Stimulated activated CD8-positive, alpha-beta memory T cell treated with anti-CD3 and anti-CD28 coated beads, Interleukin-12 subunit alpha, Interleukin-12 subunit beta, amount 100 ng/mL, for 24 hours (primary cell): Measurements from ENCODE around the gene TMEM178A.
"Not testable (repeated sequence)": the region's sequence is repeated elsewhere in the genome, so short reads cannot be mapped to it uniquely, and the experiment has no call there.

Experiments
- DNase-seq: peaks from one replicate; pipeline ENCODE4 v3.0.0-alpha.2; 2020; ENCODE audit errors: extremely low read depth

Gene TMEM178A

DNA sequence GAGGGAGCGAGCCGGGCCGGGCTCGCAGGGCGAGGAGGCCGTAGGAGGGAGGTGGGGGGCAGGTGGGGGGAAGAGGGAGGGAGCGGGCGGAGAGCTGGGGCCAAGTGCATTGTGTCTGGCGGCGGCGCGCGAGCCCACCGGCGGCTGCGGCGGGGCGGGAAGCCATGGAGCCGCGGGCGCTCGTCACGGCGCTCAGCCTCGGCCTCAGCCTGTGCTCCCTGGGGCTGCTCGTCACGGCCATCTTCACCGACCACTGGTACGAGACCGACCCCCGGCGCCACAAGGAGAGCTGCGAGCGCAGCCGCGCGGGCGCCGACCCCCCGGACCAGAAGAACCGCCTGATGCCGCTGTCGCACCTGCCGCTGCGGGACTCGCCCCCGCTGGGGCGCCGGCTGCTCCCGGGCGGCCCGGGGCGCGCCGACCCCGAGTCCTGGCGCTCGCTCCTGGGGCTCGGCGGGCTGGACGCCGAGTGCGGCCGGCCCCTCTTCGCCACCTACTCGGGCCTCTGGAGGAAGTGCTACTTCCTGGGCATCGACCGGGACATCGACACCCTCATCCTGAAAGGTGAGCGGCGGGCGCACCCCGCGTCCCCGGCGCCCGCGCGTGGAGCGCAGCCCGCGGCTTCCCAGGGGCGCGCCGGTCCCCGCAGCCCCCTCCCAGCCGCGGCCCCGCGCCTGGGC is at the start of gene TMEM178A:
TSS of gene TMEM178A (plus strand) at position 107 of the 680 bp plus-strand sequence. CDS start at position 165, 58 bp downstream.
- no peak for DNase-seq

- no peak for DNase-seq
Measured at GRCh38 chr2:39618236-39618635, 47.5 kb upstream of the TMEM178A start.

DNA sequence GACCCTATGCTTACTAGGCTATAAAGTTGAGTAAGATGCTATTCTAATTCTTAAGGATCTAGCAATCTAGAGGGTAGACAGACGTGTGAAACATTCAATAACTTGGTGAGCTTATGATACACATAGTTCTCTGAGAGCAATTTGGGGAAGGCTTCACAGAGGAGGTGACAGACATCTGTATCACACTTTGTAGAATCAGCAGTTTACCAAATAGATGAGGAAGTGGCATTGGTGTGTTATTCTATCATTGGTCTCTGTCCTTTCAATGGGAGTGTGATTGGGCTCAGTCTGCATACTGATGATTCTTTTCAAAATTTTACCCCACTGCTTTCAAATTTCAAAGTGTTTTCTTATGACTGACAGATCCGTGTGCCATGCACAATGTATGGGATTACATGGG is 47.0 kb upstream of the TMEM178A start:
- DNase-seq: no peak

DNA sequence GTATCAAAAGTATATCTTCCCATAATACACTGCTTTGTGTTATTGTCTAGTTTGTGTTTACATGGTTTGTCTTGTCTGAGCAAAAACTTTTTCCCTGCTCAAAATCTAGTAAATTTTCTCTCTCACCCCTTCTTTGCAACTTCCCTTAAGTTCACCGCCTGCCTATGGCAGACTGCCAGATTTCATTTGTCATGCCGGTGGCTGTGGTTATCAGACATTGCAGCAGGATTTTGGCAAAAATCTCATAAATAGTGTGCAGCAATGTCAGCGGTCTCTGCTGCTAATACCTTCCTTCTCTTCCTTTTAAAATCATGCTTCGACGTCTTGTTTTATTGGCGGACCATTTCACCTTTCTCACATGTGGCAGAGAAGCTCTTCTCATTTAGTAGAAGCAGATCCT is 45.6 kb upstream of the TMEM178A start:
- no peak for DNase-seq

DNA sequence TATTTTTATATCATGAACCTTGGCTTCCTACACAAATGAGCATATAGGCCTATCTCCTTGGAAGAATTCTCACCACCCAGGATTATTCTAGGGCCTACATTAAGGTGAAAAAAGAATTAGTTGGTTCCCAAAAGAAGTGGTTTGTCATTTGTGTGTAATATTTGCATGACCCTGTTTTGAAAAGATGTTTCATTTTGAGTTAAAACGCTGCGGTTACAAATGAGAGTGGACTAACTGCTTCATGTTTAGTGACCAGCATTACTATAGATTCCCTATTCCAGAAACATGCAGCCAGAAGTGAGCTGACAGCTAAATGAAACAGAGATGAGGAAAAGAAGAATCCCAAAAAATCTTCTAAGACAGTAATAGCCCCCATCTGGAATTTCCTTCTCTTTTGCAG is 44.1 kb upstream of the TMEM178A start:
- no peak for DNase-seq

DNA sequence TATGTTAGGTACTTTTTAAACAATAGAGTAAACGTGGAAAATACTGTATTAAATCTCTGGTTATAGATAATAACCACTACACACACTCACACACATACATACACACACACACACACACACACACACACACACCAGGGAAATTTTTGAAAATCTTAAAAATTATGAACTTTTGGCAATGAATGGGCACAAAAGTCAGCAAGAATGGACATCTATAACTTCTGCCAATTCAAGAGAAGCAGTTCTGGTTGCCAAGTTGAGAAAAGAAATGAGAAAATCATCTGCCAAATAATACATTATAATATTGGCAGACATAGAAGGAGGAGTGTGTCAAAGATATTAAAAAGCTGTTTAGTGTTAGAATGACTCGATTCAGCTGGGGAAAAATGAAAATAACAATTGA is 42.9 kb upstream of the TMEM178A start:
- DNase-seq: no peak

- DNase-seq: no peak
Measured at GRCh38 chr2:39623917-39624316, 41.8 kb upstream of the TMEM178A start.

DNA sequence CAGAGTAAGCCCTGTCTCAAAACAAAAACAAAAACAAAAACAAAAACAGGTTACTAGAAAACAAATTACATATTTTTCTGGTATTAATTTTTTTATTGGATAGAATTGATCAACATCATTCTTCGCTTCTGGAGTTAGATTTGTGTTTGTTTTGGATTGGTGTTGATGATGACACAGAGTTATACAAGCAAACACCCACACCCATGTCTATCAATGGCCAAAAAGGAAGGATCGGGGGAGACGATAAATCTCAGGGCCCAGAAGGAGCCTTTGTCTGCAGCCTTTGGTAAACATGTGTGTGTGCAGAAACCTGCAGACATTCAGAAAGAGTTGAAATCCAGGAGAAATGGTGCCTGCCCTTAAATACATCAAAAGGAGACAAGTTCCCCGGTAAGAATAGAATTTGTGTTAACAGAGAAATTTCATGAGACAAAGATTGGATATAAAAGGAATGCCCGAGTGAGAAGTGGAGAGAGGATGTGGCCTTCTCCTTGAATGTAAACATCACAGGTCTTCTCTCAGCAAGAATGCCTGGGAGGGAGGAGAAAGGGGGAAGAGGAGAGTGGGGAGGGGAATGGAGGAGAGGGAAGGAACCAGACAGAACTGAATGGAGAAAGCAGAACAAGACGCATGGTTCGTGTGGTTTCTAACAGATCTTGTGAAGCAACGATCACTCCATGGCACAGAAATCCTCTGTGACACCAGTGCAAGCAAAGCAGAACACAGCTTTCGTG is 40.4 kb upstream of the TMEM178A start:
- DNase-seq: no peak

- DNase-seq: no peak
Measured at GRCh38 chr2:39625927-39626270, 39.8 kb upstream of the TMEM178A start.

DNA sequence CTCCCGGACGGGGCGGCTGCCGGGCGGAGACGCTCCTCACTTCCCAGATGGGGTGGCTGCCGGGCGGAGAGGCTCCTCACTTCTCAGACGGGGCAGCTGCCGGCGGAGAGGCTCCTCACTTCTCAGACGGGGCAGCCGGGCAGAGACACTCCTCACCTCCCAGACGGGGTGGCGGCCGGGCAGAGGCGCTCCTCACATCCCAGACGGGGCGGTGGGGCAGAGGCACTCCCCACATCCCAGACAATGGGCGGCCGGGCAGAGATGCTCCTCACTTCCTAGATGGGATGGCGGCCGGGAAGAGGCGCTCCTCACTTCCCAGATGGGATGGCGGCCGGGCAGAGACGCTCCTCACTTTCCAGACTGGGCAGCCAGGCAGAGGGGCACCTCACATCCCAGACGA is 37.4 kb upstream of the TMEM178A start:
- not testable (repeated sequence) for DNase-seq

DNA sequence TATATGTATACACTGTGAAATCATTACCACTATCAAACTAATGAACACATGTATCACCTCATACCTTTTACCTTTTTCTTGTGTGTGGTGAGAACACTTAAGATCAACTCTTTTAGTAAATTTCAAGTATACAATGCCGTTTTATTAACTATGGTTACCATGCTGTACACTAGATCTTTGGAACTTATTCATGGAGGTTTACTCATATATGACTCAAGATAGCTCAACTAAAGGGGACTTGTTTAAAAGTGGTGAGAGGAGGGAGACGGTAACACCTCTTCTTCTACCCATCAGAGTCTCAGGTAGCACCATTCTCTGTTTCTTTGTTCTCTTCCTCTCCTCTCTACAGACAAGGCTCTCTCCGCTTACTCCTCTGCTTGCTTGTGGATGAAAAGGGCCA is 36.1 kb upstream of the TMEM178A start:
- no peak for DNase-seq

DNA sequence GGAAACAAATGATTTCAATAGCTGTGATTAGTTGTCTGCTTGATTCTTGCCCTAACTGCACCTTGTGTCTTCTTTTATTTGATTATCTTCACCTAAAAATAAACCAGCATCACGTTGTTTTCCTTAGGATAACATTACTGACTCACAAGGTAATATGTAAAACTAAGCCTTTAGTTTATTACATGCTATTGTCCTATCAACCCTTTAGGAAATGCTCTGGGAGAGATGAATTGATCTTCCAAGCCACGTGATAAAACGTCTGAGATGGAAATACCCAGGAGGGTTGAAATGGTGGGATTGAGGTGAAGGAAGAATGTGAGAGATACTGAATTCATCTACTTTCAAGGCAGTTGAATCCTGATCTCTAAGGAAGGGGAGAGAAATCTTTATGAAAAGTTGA is 34.5 kb upstream of the TMEM178A start:
- DNase-seq: no peak

DNA sequence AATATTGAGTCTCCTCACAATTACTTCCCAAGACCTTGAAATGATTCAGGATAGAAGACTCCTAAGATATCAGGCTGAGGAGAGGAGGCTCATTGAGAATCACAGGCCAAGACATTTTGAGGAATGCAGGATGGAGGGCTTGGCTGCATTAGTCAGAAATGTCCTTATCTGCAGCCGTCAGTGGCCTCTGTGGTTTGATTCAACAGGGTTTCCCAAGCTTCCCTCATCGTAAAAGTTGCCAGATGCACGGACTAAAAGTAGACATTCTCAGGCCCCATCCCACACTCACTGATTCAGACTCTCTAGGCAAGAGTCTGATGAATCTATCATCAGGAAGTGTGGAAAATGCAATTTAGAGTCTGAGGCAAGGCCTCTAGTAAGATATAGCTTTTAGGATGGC is 34.0 kb upstream of the TMEM178A start:
- no peak for DNase-seq

DNA sequence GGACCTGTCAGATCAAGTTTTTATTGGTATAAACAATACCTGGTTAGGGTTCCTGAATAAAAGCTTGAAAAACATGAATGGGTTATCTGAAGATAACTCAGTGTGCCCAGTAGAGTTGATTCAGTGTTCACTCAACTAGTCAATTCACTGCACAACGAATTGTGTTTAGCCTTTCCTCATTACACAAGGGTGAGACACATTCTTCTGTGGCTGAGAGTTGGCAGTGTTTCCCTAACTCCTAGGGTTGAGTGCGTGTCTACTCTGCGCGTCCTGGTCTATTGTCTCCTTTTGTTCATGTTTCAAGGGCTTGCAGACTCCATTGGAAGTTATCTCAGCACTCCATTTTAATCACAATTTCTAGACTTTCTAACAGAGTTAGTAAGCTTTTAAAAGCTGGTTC is 32.8 kb upstream of the TMEM178A start:
- no peak for DNase-seq

DNA sequence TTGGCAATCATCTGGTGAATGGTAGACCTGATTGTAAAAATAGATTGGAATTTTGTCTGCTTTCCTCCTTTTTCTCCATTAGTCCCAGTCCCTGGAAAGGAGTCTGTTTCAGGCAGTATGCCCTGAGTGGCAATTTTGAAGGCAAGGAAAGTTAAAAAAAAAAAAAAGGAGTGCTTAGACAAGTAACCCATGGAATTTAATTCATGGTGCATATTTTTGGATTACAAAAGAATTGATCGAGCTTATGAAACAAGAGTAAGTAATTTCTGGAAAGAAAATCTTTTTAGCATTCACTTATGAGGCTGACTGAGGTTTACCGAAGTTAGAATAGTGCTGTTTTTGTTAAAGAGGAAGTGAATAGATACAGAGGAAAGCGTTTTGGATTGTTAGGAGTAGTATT is 29.4 kb upstream of the TMEM178A start:
- DNase-seq: no peak

- DNase-seq: no peak
Measured at GRCh38 chr2:39638581-39638980, 27.1 kb upstream of the TMEM178A start.

- DNase-seq: no peak
Measured at GRCh38 chr2:39640107-39640506, 25.6 kb upstream of the TMEM178A start.

DNA sequence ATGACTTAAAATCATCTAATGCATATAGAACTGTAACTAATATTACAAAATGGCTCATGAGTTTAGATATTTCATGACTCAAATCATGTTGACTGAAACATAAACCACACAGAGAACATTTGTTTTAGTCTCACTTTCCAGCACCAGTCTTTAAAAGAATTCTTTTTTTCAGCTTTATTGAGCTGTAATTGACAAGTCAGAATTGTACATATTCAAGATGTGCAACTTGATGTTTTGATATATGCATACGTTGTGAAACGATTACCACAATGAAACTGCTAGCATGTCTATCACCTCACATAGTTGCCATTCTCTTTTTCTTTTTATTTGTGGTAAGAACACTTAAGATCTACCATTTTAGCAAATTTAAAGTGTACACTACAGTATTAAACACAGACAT is 25.0 kb upstream of the TMEM178A start:
- no peak for DNase-seq

GRCh38 chr2:39641635-39642034 is 24.1 kb upstream of the TMEM178A start:
- no peak for DNase-seq

- DNase-seq: no peak
Measured at GRCh38 chr2:39642051-39642718, 23.5 kb upstream of the TMEM178A start.

GRCh38 chr2:39645826-39646225 is 19.9 kb upstream of the TMEM178A start:
- DNase-seq: no peak

- no peak for DNase-seq
Measured at GRCh38 chr2:39646267-39646666, 19.4 kb upstream of the TMEM178A start.

- no peak for DNase-seq
Measured at GRCh38 chr2:39647104-39647765, 18.5 kb upstream of the TMEM178A start.
